Muscle of back (tissue), 11 donors: ENCODE measurements around the gene C12orf75. TPM values are rescaled to one million over a fixed set of nuclear protein-coding genes. Genes with fewer than 3 reads are reported as not detected.
"Not testable (repeated sequence)": the region's sequence is repeated elsewhere in the genome, so short reads cannot be mapped to it uniquely, and the experiment has no call there.

Source experiments
- DNase-seq, 3 donors: peaks; one replicate each; pipeline versions ENCODE4 v3.0.0 to v3.0.0-alpha.2; 2013
- polyA plus RNA-seq, 10 donors: library from polyadenylated mRNA; unstranded; fragments of 120-200 nt; gene quantifications; one replicate each; pipeline ENCODE4 v1.2.1, GENCODE V29; 2013; ENCODE audit not compliant: insufficient read length in 10 of 10

Gene C12orf75
- polyA plus RNA-seq, 10 donors = 5.1 to 17.0 (median 8.0) TPM

- DNase-seq = not testable (repeated sequence)
These were observed 21.7 kb upstream of the C12orf75 start for GRCh38 chr12:105308839-105309238.

- not testable (repeated sequence) for DNase-seq
These were observed 21.1 kb upstream of the C12orf75 start for GRCh38 chr12:105309384-105309783.

GRCh38 chr12:105310476-105311085 lies 19.9 kb upstream of the C12orf75 start:
- not testable (repeated sequence) for DNase-seq

GRCh38 chr12:105311936-105312335 lies 18.6 kb upstream of the C12orf75 start:
- not testable (repeated sequence) for DNase-seq

- not testable (repeated sequence) for DNase-seq
These were observed 16.7 kb upstream of the C12orf75 start for GRCh38 chr12:105313755-105314154.

GRCh38 chr12:105315130-105315529 lies 15.4 kb upstream of the C12orf75 start:
- no peak for DNase-seq

GRCh38 chr12:105315726-105316125 lies 14.8 kb upstream of the C12orf75 start:
- DNase-seq = no peak

- peak in 1 of 3 donors; percentile 77 for DNase-seq
These were observed 13.3 kb upstream of the C12orf75 start for GRCh38 chr12:105316931-105317852.

- DNase-seq = peak in 1 of 3 donors; percentile 78
These were observed 12.4 kb upstream of the C12orf75 start for GRCh38 chr12:105317942-105318621.

GRCh38 chr12:105318651-105319483 lies 11.6 kb upstream of the C12orf75 start:
- no peak for DNase-seq

GRCh38 chr12:105319691-105320209 lies 10.7 kb upstream of the C12orf75 start:
- DNase-seq = no peak

GRCh38 chr12:105321125-105321524 lies 9.4 kb upstream of the C12orf75 start:
- DNase-seq = no peak

GRCh38 chr12:105322070-105322469 lies 8.4 kb upstream of the C12orf75 start:
- no peak for DNase-seq

- no peak for DNase-seq
These were observed 5.8 kb upstream of the C12orf75 start for GRCh38 chr12:105324704-105325103.

GRCh38 chr12:105325117-105325516 lies 5.4 kb upstream of the C12orf75 start:
- DNase-seq = no peak

GRCh38 chr12:105329926-105330282 lies 587 bp upstream of the C12orf75 start:
- DNase-seq = no peak

GRCh38 chr12:105330931-105331804 lies 677 bp downstream of the C12orf75 start:
- DNase-seq = peak in 2 of 3 donors; percentile 13 to 50

GRCh38 chr12:105331805-105332251 lies 1.3 kb downstream of the C12orf75 start:
- no peak for DNase-seq

- DNase-seq = not testable (repeated sequence)
These were observed 1.8 kb downstream of the C12orf75 start for GRCh38 chr12:105332286-105332685.

- no peak for DNase-seq
These were observed 2.4 kb downstream of the C12orf75 start for GRCh38 chr12:105332925-105333324.
